Esophagus muscularis mucosa (tissue), 4 donors: ENCODE data around the gene SMPDL3B. TPM values are rescaled to one million over a fixed set of nuclear protein-coding genes. Genes with fewer than 3 reads are reported as not detected.

Experiments used
- DNase-seq: peaks from one replicate; pipeline ENCODE4 v3.0.0-alpha.2; 2017; ENCODE audit errors: extremely low spot score
- H3K27ac ChIP-seq, 4 donors: fragments of 200-600 bp; sonication (generic); replicated peaks in 1 of 4; 1 replicate in 3 of 4; 2 replicates in 1 of 4; pipeline ENCODE4 v1.5.1; 2016 to 2019; ENCODE audit warnings: mild to moderate bottlenecking in 1 of 4
- H3K27me3 ChIP-seq, 4 donors: fragments of 200-600 bp; sonication (generic); one replicate each; pipeline versions ENCODE4 v1.5.1 to v1.6.0; 2016 to 2019
- H3K36me3 ChIP-seq, 4 donors: fragments of 200-600 bp; sonication (generic); one replicate each; pipeline ENCODE4 v1.5.1; 2016 to 2019
- H3K4me1 ChIP-seq, 4 donors: fragments of 200-600 bp; sonication (generic); one replicate each; pipeline ENCODE4 v1.5.1; 2016 to 2019
- H3K4me3 ChIP-seq, 4 donors: fragments of 200-600 bp; sonication (generic); 1 replicate in 2 of 4; 2 replicates in 2 of 4; pipeline ENCODE4 v1.5.1; 2016 to 2019; ENCODE audit warnings: mild to moderate bottlenecking in 4 of 4, moderate library complexity in 1 of 4
- H3K9me3 ChIP-seq, 4 donors: fragments of 200-600 bp; sonication (generic); 1 replicate in 3 of 4; 2 replicates in 1 of 4; pipeline ENCODE4 v1.5.1; 2016 to 2019
- CTCF ChIP-seq, 3 experiments: fragments of 200-600 bp in 2 of 3; fragments of 450-650 bp in 1 of 3; sonication (generic) in 2 of 3; IDR thresholded peaks; one replicate each; pipeline ENCODE4 v1.5.1; 2017 to 2019; ENCODE audit warnings: antibody characterized with exemption in 3 of 3, mild to moderate bottlenecking in 2 of 3, moderate library complexity in 1 of 3
- EP300 ChIP-seq: sonication (generic); formaldehyde crosslinking; IDR thresholded peaks from one replicate; pipeline ENCODE4 v1.6.1; 2017; ENCODE audit warnings: antibody characterized with exemption
- POLR2A ChIP-seq: fragments of 450-650 bp; IDR thresholded peaks from one replicate; pipeline ENCODE4 v1.6.1; 2017; ENCODE audit warnings: antibody characterized with exemption, moderate library complexity, mild to moderate bottlenecking, low read depth
- POLR2AphosphoS5 ChIP-seq, 2 donors: sonication (generic); formaldehyde crosslinking; IDR thresholded peaks; one replicate each; pipeline ENCODE4 v1.6.1; 2017; ENCODE audit warnings: antibody characterized with exemption in 2 of 2
- WGBS: methylation state at CpG from one replicate; pipeline ENCODE4 v1.1.5; 2018; 5-methylcytosine and 5-hydroxymethylcytosine counted together
- intact Hi-C: fragments of 100-400 bp; cut with DNase I; formaldehyde crosslinking; loops from one replicate; pipeline ENCODE4 v1.15.1; 2023
- total RNA-seq, 4 donors: library from RNA; depleted of rRNA; stranded (reverse); fragments of >200 nt; gene quantifications; one replicate each; pipeline versions ENCODE4 v1.1.0 to v1.2.1, GENCODE V29; 2016

Gene SMPDL3B
- total RNA-seq, 4 donors from 2014 or later, result 0.23 to 0.58 TPM; not detected in 2

- DNase-seq, result no peak
- WGBS, result 73% methylated on average over 2 of the region's 2 CpGs
- Histone ChIP-seq H3K9me3 (no peaks in the 10 kb centered on the region), H3K4me3 (no peak overlapping the region), H3K36me3 (peaks cover 43 to 99% (median 76%) of the 10 kb centered on the region in 4 donors), H3K27ac (no peak overlapping the region), H3K27me3 (no peaks in the 10 kb centered on the region), H3K4me1 (no peaks in the 10 kb centered on the region)
- TF ChIP-seq POLR2AphosphoS5 (IDR thresholded peaks at IDR 0.05) (no peak), CTCF (IDR thresholded peaks at IDR 0.05) (no peak), EP300 (no peak), POLR2A (no peak)
- intact Hi-C loops, result no loop called here
These were observed 28.0 kb upstream of the SMPDL3B start for GRCh38 chr1:27906759-27907158.

GRCh38 chr1:27912429-27912828 lies 22.4 kb upstream of the SMPDL3B start:
- DNase-seq, result no peak
- Histone ChIP-seq H3K4me3 (no peak overlapping the region), H3K9me3 (peaks cover 0 to 8% (median 6%) of the 10 kb centered on the region in 4 donors), H3K4me1 (peaks cover 7 to 24% (median 13%) of the 10 kb centered on the region in 4 donors), H3K27me3 (peaks cover 0 to 3% (median 0%) of the 10 kb centered on the region in 4 donors), H3K36me3 (peaks cover 9 to 54% (median 34%) of the 10 kb centered on the region in 4 donors), H3K27ac (no peak overlapping the region)
- WGBS, result 92% methylated on average over 1 of the region's 1 CpG
- intact Hi-C loops, result no loop called here
- no peak for TF ChIP-seq CTCF (IDR thresholded peaks at IDR 0.05)
- no peak for TF ChIP-seq EP300
- TF ChIP-seq POLR2A, result no peak
- no peak for TF ChIP-seq POLR2AphosphoS5 (IDR thresholded peaks at IDR 0.05)

GRCh38 chr1:27915082-27915575 lies 19.7 kb upstream of the SMPDL3B start:
- Histone ChIP-seq H3K36me3 (peaks cover 0 to 27% (median 13%) of the 10 kb centered on the region in 4 donors), H3K4me1 (peaks cover 7 to 24% (median 13%) of the 10 kb centered on the region in 4 donors), H3K4me3 (peak overlapping the region; percentile 76 to 96 (median 84)), H3K27ac (peak overlapping the region; percentile 79 to 89 (median 83)), H3K9me3 (peaks cover 0 to 8% (median 6%) of the 10 kb centered on the region in 4 donors), H3K27me3 (peaks cover 0 to 3% (median 0%) of the 10 kb centered on the region in 4 donors)
- TF ChIP-seq EP300 (no peak), POLR2AphosphoS5 (IDR thresholded peaks at IDR 0.05) (no peak)
- no peak for DNase-seq
- intact Hi-C loops, result no loop called here
- WGBS, result 72% methylated on average over 7 of the region's 7 CpGs

- 91% methylated on average over 3 of the region's 3 CpGs for WGBS
- no peak for DNase-seq
- H3K4me1 ChIP-seq, result no peaks in the 10 kb centered on the region
- no peaks in the 10 kb centered on the region for H3K36me3 ChIP-seq
- no peak overlapping the region for H3K4me3 ChIP-seq
- H3K27ac ChIP-seq, result no peak overlapping the region
- no peak for TF ChIP-seq EP300
- no peak for TF ChIP-seq POLR2A
- TF ChIP-seq CTCF (IDR thresholded peaks at IDR 0.05), result no peak
- TF ChIP-seq POLR2AphosphoS5 (IDR thresholded peaks at IDR 0.05), result no peak
- no peaks in the 10 kb centered on the region for H3K27me3 ChIP-seq
- H3K9me3 ChIP-seq, result no peaks in the 10 kb centered on the region
- intact Hi-C loops, result no loop called here
These were observed 12.5 kb upstream of the SMPDL3B start for GRCh38 chr1:27922272-27922671.

- no peak overlapping the region for H3K4me3 ChIP-seq
- intact Hi-C loops, result no loop called here
- no peaks in the 10 kb centered on the region for H3K9me3 ChIP-seq
- H3K36me3 ChIP-seq, result no peaks in the 10 kb centered on the region
- no peak overlapping the region for H3K27ac ChIP-seq
- WGBS, result 78% methylated on average over 5 of the region's 5 CpGs
- DNase-seq, result no peak
- TF ChIP-seq POLR2A, result no peak
- no peak for TF ChIP-seq CTCF (IDR thresholded peaks at IDR 0.05)
- TF ChIP-seq POLR2AphosphoS5 (IDR thresholded peaks at IDR 0.05), result no peak
- no peak for TF ChIP-seq EP300
- no peaks in the 10 kb centered on the region for H3K4me1 ChIP-seq
- peaks cover 0 to 5% (median 0%) of the 10 kb centered on the region in 4 donors for H3K27me3 ChIP-seq
These were observed 6.4 kb upstream of the SMPDL3B start for GRCh38 chr1:27928216-27928954.
